GM18508 (cell line): Measurements from ENCODE around the gene YIPF5.

Experiments used
- ATAC-seq: cut with Tn5 transposase; IDR thresholded peaks from one replicate; pipeline ENCODE4 v1.9.1; 2021; ENCODE audit warnings: moderate number of reproducible peaks; ENCODE audit not compliant: insufficient read depth, unreplicated experiment

The YIPF5 gene

GRCh38 chr5:144130306-144130705, 40.2 kb downstream of the YIPF5 start:
- ATAC-seq: no peak

GRCh38 chr5:144128844-144129243, 41.6 kb downstream of the YIPF5 start:
- ATAC-seq: no peak

- ATAC-seq: no peak
Measured at GRCh38 chr5:144126707-144127106, 43.8 kb downstream of the YIPF5 start.

GRCh38 chr5:144125163-144125726, 45.2 kb downstream of the YIPF5 start:
- no peak for ATAC-seq

GRCh38 chr5:144122641-144123040, 47.8 kb downstream of the YIPF5 start:
- no peak for ATAC-seq

GRCh38 chr5:144122081-144122480, 48.4 kb downstream of the YIPF5 start:
- no peak for ATAC-seq

- ATAC-seq: no peak
Measured at GRCh38 chr5:144121577-144121976, 48.9 kb downstream of the YIPF5 start.

GRCh38 chr5:144120661-144121180, 49.7 kb downstream of the YIPF5 start:
- no peak for ATAC-seq

- ATAC-seq: no peak
Measured at GRCh38 chr5:144117412-144117811, 53.0 kb downstream of the YIPF5 start.

GRCh38 chr5:144114571-144114970, 55.9 kb downstream of the YIPF5 start:
- no peak for ATAC-seq
